AG04449 (cell line): Measurements from ENCODE around the gene OTOG.

Experiments used
- CTCF ChIA-PET: fragments of 350-600 bp; formaldehyde crosslinking; extraction: SDS; loops from one replicate; lab custom pipeline; 2021; ENCODE audit warnings: antibody characterized with exemption; lab: Yijun Ruan, JAX
- POLR2A ChIA-PET: fragments of 400-600, 350-600 bp; formaldehyde crosslinking; extraction: SDS; loops from one replicate; lab custom pipeline; 2020; ENCODE audit warnings: antibody characterized with exemption, inconsistent platforms; lab: Yijun Ruan, JAX
- DNase-seq: peaks from one replicate; pipeline ENCODE4 v3.0.0-alpha.2; 2010; ENCODE audit warnings: low read depth, low spot score
- H3K4me3 ChIP-seq: 2 replicates; pipeline ENCODE4 v1.5.1; 2011; ENCODE audit warnings: low read depth, mild to moderate bottlenecking, control low read depth, low read length
- CTCF ChIP-seq: IDR thresholded peaks from one replicate; pipeline ENCODE4 v1.5.1; 2011; ENCODE audit warnings: mild to moderate bottlenecking, moderate library complexity, low read length, control low read depth, inconsistent platforms; ENCODE audit not compliant: insufficient read depth; ENCODE audit errors: missing control alignments

OTOG gene

GRCh38 chr11:17552041-17552355, 4.9 kb downstream of the OTOG start:
- ChIA-PET CTCF (no interaction called here), POLR2A (no interaction called here)
- no peak overlapping the region for H3K4me3 ChIP-seq
- TF ChIP-seq CTCF: no peak
- no peak for DNase-seq

- no peak overlapping the region for H3K4me3 ChIP-seq
- CTCF ChIA-PET: interaction anchor here (1.5 kb wide), 1 partner anchor 25 kb away, joined by 5 read pairs; no protein-coding TSS in a partner anchor
- DNase-seq: no peak
- TF ChIP-seq CTCF: no peak
- POLR2A ChIA-PET: no interaction called here
These were observed 5.6 kb downstream of the OTOG start for GRCh38 chr11:17552392-17553248.

- CTCF ChIA-PET: interaction anchor here (1.5 kb wide), 1 partner anchor 25 kb away, joined by 5 read pairs; no protein-coding TSS in a partner anchor
- H3K4me3 ChIP-seq: no peak overlapping the region
- no peak for TF ChIP-seq CTCF
- POLR2A ChIA-PET: no interaction called here
- no peak for DNase-seq
These were observed 6.1 kb downstream of the OTOG start for GRCh38 chr11:17553249-17553546.

- CTCF ChIA-PET: interaction anchor here (1.5 kb wide), 1 partner anchor 26 kb away, joined by 5 read pairs; no protein-coding TSS in a partner anchor
- TF ChIP-seq CTCF: no peak
- POLR2A ChIA-PET: no interaction called here
- DNase-seq: no peak
- H3K4me3 ChIP-seq: no peak overlapping the region
These were observed 7.4 kb downstream of the OTOG start for GRCh38 chr11:17554487-17554886.

- no peak for DNase-seq
- H3K4me3 ChIP-seq: no peak overlapping the region
- CTCF ChIA-PET: interaction anchor here (1.1 kb wide), 1 partner anchor 29 kb away, joined by 3 read pairs; no protein-coding TSS in a partner anchor
- POLR2A ChIA-PET: no interaction called here
- TF ChIP-seq CTCF: no peak
These were observed 9.9 kb downstream of the OTOG start for GRCh38 chr11:17556999-17557398.

- ChIA-PET CTCF (interaction anchor here (1.1 to 1.6 kb wide), 2 partner anchors 30 to 40 kb away, joined by 3 read pairs; no protein-coding TSS in a partner anchor), POLR2A (no interaction called here)
- no peak overlapping the region for H3K4me3 ChIP-seq
- TF ChIP-seq CTCF: no peak
- DNase-seq: no peak
These were observed 11.1 kb downstream of the OTOG start for GRCh38 chr11:17558025-17558780.
